HepG2 (cell line): ENCODE measurements around the gene PHF23. TPM values are rescaled to one million over a fixed set of nuclear protein-coding genes. Genes with fewer than 3 reads are reported as not detected.
A peak's percentile ranks its signal among the peaks of the same experiment; 100 is the strongest.

Experiments used
- ATF3 ChIP-seq: sonication (generic); formaldehyde crosslinking; IDR thresholded peaks from 2 replicates; pipeline ENCODE4 v1.4.0; 2020; ENCODE audit warnings: missing genetic modification reagents
- BRF2 ChIP-seq: sonication (generic); formaldehyde crosslinking; IDR thresholded peaks from 2 replicates; pipeline ENCODE4 v1.8.1; 2022; ENCODE audit warnings: mild to moderate bottlenecking, missing genetic modification reagents
- GFI1 ChIP-seq: sonication (generic); formaldehyde crosslinking; IDR thresholded peaks from 2 replicates; pipeline ENCODE4 v1.5.0; 2020; ENCODE audit warnings: missing genetic modification reagents, mild to moderate bottlenecking, borderline replicate concordance
- MAX ChIP-seq: IDR thresholded peaks from 2 replicates; pipeline ENCODE4 v1.6.1; 2012; ENCODE audit warnings: inconsistent platforms
- NFATC3 ChIP-seq: sonication (generic); formaldehyde crosslinking; IDR thresholded peaks from 2 replicates; pipeline ENCODE4 v1.5.1; 2020; ENCODE audit warnings: mild to moderate bottlenecking, missing genetic modification reagents
- NFKB2 ChIP-seq: sonication (generic); formaldehyde crosslinking; IDR thresholded peaks from 2 replicates; pipeline ENCODE4 v1.4.0; 2020; ENCODE audit warnings: missing genetic modification reagents, borderline replicate concordance
- SALL1 ChIP-seq: sonication (generic); formaldehyde crosslinking; IDR thresholded peaks from 2 replicates; pipeline ENCODE4 v1.8.0; 2022; ENCODE audit warnings: mild to moderate bottlenecking, missing genetic modification reagents
- SMAD1 ChIP-seq: sonication (generic); formaldehyde crosslinking; IDR thresholded peaks from 2 replicates; pipeline ENCODE4 v1.4.0; 2020; ENCODE audit warnings: missing genetic modification reagents, low read depth, mild to moderate bottlenecking, borderline replicate concordance
- THRA ChIP-seq: sonication (generic); formaldehyde crosslinking; IDR thresholded peaks from 2 replicates; pipeline ENCODE4 v1.4.0; 2020; ENCODE audit warnings: missing genetic modification reagents, borderline replicate concordance
- ZBTB40 ChIP-seq, 2 experiments: fragments of 450-650 bp in 1 of 2; sonication (generic) in 1 of 2; formaldehyde crosslinking in 1 of 2; IDR thresholded peaks; 2 replicates each; pipeline versions ENCODE4 v1.6.1 to v1.8.0; 2016 to 2022; ENCODE audit warnings: antibody characterized with exemption in 1 of 2, mild to moderate bottlenecking in 1 of 2, missing genetic modification reagents in 1 of 2
- ZMYM4 ChIP-seq: sonication (generic); formaldehyde crosslinking; IDR thresholded peaks from 2 replicates; pipeline ENCODE4 v1.8.1; 2023; ENCODE audit warnings: mild to moderate bottlenecking, missing genetic modification reagents
- ZNF124 ChIP-seq: sonication (generic); formaldehyde crosslinking; IDR thresholded peaks from 2 replicates; pipeline ENCODE4 v1.4.0; 2020; ENCODE audit warnings: missing genetic modification reagents
- ZNF563 ChIP-seq: sonication (generic); formaldehyde crosslinking; IDR thresholded peaks from 2 replicates; pipeline ENCODE4 v1.8.0; 2022; ENCODE audit warnings: mild to moderate bottlenecking, moderate library complexity, missing genetic modification reagents
- ZNF790 ChIP-seq: sonication (generic); formaldehyde crosslinking; IDR thresholded peaks from 2 replicates; pipeline ENCODE4 v1.8.0; 2022; ENCODE audit warnings: missing genetic modification reagents, mild to moderate bottlenecking, borderline replicate concordance
- ZSCAN30 ChIP-seq: sonication (generic); formaldehyde crosslinking; IDR thresholded peaks from 2 replicates; pipeline ENCODE4 v1.5.0; 2020; ENCODE audit warnings: mild to moderate bottlenecking, missing genetic modification reagents
- polyA plus RNA-seq, 8 experiments: library from polyadenylated mRNA; depleted of rRNA in 3 of 8; stranded (reverse) in 7 of 8; unstranded in 1 of 8; fragments of >200 nt; fragmentation: Illumina TruSeq in 4 of 8; extraction: Trizol in 4 of 8; gene quantifications; 2 replicates each; pipeline versions ENCODE4 v1.2.1 to v1.2.3, GENCODE V29; 2011 to 2016; ENCODE audit warnings: low read depth in 4 of 8, missing spikeins in 1 of 8, mixed read lengths in 1 of 8; ENCODE audit not compliant: insufficient read depth in 1 of 8
- total RNA-seq, 5 experiments: library from RNA; depleted of rRNA; stranded (reverse); fragments of >200 nt; fragmentation: Illumina TruSeq; extraction: Trizol; gene quantifications; 2 replicates each; pipeline ENCODE4 v1.2.3, GENCODE V29; 2016; ENCODE audit warnings: low read depth in 1 of 5

Gene PHF23
- total and polyA plus RNA-seq, 2 of the 13 experiments (the other 11 are each of a cell fraction or from before 2014, with no cell fraction given), result 27.6 to 33.2 TPM

- TF ChIP-seq ZBTB40 (IDR thresholded peaks at IDR 0.05), result no peak
- TF ChIP-seq ZBTB40 (CRISPR knock-in tag; IDR thresholded peaks at IDR 0.05), result peak; percentile 56; the same call in 1 of the 2 replicates
- TF ChIP-seq ZSCAN30 (CRISPR knock-in tag), result peak; percentile 47; the same call in 1 of the 2 replicates
- 0 out of 2 replicates have a peak, but pooled peaks have one; percentile 12 for TF ChIP-seq THRA
- no peak for TF ChIP-seq ZNF124
- no peak for TF ChIP-seq GFI1 (CRISPR knock-in tag)
- peak; percentile 80; the same call in 1 of the 2 replicates for TF ChIP-seq ZNF563
- TF ChIP-seq NFKB2 (CRISPR knock-in tag), result peak; percentile 49; the same call in 1 of the 2 replicates
- TF ChIP-seq ZNF790 (CRISPR knock-in tag), result 0 out of 2 replicates have a peak, but pooled peaks have one; percentile 74
- TF ChIP-seq ZMYM4 (CRISPR knock-in tag), result peak; percentile 47
- TF ChIP-seq NFATC3, result no peak
- peak; percentile 38 for TF ChIP-seq ATF3 (CRISPR knock-in tag)
- no peak for TF ChIP-seq SMAD1 (CRISPR knock-in tag)
- TF ChIP-seq SALL1, result peak; percentile 65
- 0 out of 2 replicates have a peak, but pooled peaks have one; percentile 15 for TF ChIP-seq BRF2 (CRISPR knock-in tag)
- peak; percentile 44 for TF ChIP-seq MAX
Observed at GRCh38 chr17:7241783-7242716, 2.8 kb upstream of the PHF23 start, which contains the start of gene GABARAP (continued).
